HEK293T (cell line): ENCODE measurements around the gene UNG.

Source experiments
- BHLHE40 ChIP-seq: fragments of 450-650 bp; IDR thresholded peaks from 2 replicates; pipeline ENCODE4 v1.6.1; 2016; ENCODE audit warnings: mild to moderate bottlenecking, moderate library complexity, borderline replicate concordance
- CTBP1 ChIP-seq: fragments of 450-650 bp; IDR thresholded peaks from 2 replicates; pipeline ENCODE4 v1.6.1; 2016; ENCODE audit warnings: borderline replicate concordance
- ELF4 ChIP-seq: fragments of 450-650 bp; IDR thresholded peaks from 2 replicates; pipeline ENCODE4 v1.6.1; 2017; ENCODE audit warnings: antibody characterized with exemption
- FOXA1 ChIP-seq: fragments of 450-650 bp; IDR thresholded peaks from 2 replicates; pipeline ENCODE4 v1.6.1; 2016; ENCODE audit warnings: mild to moderate bottlenecking
- FOXK2 ChIP-seq: fragments of 450-650 bp; IDR thresholded peaks from 2 replicates; pipeline ENCODE4 v1.6.1; 2016; ENCODE audit warnings: mild to moderate bottlenecking
- L3MBTL2 ChIP-seq: fragments of 450-650 bp; conservative IDR thresholded peaks from 2 replicates; pipeline ENCODE4 v1.6.1; 2016; ENCODE audit warnings: mild to moderate bottlenecking
- PKNOX1 ChIP-seq: fragments of 450-650 bp; IDR thresholded peaks from 2 replicates; pipeline ENCODE4 v1.6.1; 2016

- TF ChIP-seq BHLHE40 (no peak), ELF4 (no peak), L3MBTL2 (no peak), PKNOX1 (no peak), FOXA1 (no peak), FOXK2 (no peak), CTBP1 (no peak)
These were observed 14.6 kb upstream of the UNG start for GRCh38 chr12:109082751-109083150.
